ENCODE results near the gene SCAI.

- TF ChIP-seq POLR2A (IDR thresholded peaks at IDR 0.05) (no peak), CTCF (IDR thresholded peaks at IDR 0.05) (no peak)
Observed at GRCh38 chr9:125161284-125161918, 18.1 kb upstream of the SCAI start.

All from ovary (tissue), 3 donors.